Activated T-cell treated with anti-CD3 and anti-CD28 coated beads for 48 hours (primary cell): ENCODE results near the gene TIPRL.

Source experiments
- DNase-seq: peaks from one replicate; pipeline ENCODE4 v3.0.0-alpha.2; 2020; ENCODE audit warnings: low read depth

Gene TIPRL

DNA sequence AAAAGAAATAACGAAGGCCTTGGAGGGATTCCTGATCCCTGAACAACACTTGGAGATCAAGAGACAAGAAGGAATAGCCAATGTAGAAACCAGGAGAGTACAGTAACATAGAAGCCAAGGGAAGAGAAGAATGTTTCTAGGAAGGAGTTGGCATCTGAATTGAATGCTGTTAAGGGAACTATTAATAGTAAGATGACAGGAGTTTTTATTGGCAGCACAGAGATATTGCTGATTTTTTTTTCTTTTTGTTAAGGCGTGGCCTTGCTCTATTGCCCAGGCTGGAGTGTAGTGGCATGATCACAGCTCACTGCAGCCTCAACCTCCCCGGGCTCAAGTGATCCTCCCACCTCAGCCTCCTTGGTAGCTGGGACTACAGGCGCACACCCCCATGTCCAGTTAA, 37.4 kb downstream of the TIPRL start:
- DNase-seq, result no peak

DNA sequence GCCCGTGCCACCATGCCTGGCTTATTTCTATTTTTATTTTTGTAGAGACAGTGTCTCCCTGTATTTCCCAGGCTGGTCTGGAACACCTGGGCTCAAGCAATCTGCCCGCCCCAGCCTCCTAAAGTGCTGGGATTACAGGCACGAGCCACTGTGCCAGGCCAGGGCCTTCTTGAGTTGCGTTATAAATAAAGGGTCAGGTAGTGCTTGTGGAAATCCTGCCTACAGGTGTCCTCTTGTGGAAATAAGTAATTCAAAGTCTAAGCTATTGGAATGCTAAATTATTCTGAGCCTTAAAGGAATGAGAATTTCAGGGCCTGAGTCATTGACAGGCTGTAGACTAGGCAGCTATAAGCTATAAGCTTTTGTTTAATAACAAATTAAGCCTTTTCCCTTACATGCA, 38.9 kb downstream of the TIPRL start:
- DNase-seq, result no peak

DNA sequence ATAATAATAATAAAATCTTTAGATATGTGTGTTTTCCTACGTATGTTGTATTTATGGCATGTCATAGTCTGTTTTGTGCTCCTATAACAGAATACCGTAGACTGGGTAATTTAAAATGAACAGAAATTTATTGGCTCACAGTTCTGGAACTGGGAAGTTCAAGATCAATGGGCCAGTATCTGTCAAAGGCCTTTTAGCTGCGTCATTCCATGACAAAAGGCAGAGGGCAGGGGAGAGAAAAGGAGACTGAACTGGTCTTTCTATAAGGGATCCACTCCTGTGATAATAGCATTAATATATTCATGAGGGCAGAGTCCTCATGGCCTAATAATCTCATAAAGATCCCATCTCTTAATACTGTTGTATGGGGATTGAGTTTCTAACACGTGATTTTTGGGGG, 39.9 kb downstream of the TIPRL start:
- no peak for DNase-seq

DNA sequence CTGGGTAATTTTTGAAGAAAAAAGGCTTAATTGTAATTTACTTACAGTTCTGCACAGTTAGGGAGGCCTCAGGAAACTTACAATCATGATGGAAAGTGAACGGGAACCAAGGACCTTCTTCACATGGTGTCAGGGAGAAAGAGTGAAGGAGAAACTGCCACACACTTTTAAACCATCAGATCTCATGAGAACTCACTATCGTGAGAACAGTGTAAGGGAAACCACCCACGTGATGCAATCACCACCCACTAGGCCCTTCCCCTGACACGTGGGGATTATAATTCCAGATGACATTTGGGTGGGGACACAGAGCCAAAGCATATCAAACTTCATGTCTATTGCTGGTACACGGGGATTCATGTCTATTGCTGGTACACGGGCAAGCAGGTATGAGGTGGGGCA, 41.7 kb downstream of the TIPRL start:
- DNase-seq, result no peak

DNA sequence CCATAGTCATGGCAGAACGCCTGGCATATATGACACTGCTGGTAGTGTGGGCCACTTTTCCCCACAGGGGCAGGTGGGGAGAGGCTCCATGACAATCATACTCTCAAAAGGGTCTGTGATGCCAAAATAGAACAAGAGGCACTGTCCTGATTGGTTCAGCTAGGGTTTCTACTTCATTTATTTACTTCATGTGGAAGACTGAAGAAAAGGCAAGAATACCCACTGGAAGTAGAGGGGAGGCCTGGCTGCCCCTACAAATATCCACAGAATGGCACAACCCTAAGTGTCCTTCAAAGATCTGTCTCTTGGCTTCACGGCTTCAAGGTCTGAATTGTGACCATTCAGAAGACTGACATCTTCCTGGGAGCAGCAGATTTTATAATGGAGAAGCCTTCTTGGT, 42.5 kb downstream of the TIPRL start:
- DNase-seq, result no peak

DNA sequence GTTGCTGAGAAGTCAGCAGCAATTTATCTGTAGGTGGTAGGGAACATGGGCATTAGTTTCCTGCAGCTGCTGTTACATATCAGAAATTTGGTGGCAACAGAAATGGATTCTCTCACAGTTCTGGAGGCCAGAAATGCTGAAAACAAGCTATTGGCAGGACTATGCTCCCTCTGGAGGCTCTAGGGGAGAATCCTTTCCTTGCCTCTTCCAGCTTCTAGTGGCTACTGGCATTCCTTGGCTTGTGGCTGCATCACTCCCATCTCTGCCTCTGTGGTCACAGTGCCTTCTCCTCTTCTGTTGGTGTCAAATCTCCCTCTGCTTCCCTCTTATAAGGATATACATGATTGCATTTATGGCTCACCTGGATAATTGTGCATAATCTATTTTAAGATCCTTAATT, 44.5 kb downstream of the TIPRL start:
- no peak for DNase-seq

DNA sequence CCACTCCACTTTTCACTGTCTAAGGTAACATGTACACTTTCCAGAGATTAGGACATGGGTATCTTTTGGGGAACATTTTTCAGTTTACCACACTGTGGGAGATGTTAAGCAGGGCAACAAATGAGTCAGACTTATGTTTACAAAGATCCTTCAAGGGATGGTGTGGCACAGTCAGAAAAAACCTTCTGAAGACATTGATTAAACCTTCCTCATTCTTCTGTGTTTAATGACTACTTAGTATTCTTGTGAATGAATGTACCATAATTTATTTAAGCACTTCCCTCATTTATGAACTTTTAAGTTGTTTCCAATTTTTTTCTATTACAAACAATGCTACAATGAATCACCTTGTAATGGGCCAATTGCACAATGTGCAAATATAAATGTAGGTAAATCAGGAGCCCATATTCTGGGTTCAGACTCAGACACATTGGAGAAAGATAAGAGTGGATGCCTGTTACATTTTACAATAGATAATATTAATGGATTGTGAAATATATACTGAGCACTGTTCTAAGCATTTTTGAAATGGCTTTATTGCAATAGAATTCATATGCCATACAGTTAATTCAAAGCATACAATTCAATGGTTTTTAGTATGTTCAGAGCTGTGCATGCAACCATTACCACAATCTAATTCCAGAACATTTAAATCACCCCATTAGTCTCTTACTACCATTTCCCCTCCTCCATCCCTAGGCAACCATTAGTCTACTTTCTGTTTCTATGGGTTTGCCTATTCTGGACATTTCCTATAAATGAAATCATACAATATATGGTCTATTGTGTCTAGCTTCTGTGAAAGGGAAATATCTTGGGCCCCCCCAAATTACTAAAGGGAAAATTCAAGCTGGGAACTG, 45.1 kb downstream of the TIPRL start:
- no peak for DNase-seq

DNA sequence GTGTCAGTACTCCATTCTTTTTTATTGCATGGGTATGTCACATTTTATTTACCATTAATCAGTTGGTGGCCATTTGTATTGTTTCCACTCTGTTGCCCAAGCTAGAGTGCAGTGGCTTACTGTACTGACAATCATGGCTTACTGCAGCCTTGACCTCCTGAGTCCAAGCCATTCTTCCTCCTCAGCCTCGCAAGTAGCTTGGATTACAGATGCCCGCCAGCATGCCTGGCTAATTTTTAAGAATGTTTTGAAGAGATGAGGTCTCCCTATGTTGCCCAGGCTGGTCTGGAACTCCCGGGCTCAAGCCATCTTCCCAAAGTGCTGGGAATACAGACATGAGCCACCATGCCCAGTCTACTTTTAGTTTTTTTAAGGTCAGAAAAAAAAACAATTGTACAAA, 46.2 kb downstream of the TIPRL start:
- DNase-seq, result no peak

DNA sequence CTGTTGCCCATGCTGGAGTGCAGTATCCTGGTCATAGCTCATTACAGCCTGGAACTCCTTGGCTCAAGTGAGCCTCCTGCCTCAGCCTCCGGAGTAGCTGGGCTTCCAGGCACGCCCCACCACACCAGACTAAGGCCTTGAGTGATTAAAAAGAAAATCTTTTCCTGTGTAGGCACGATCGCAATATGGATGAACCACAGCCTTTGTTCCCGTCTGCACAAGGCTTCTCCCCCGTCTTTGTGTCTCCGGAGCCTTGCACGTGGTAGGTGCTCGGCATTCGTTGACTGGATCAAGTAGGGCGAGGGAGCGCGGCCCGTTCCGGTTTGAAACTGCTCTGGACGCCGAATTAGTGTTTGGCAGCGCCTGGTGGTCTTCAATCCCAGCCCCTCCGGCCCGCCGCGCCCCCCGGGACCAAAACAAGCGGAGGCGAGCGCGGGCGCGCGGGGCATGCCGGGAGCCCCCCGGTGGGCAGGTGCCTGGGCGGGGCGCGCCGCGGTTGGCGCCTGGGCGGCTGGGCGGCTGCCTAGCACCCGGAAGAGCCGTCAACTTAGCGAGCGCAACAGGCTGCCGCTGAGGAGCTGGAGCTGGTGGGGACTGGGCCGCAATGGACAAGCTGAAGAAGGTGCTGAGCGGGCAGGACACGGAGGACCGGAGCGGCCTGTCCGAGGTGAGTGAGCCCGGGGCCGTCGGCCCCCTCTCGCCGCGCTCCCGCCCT, 46.9 kb downstream of the TIPRL start, which contains the start of gene SFT2D2:
SFT2D2 (plus strand) TSS at position 529 of the 715 bp plus-strand sequence; CDS start at position 605, 76 bp downstream.
- DNase-seq, result peak; percentile 80

DNA sequence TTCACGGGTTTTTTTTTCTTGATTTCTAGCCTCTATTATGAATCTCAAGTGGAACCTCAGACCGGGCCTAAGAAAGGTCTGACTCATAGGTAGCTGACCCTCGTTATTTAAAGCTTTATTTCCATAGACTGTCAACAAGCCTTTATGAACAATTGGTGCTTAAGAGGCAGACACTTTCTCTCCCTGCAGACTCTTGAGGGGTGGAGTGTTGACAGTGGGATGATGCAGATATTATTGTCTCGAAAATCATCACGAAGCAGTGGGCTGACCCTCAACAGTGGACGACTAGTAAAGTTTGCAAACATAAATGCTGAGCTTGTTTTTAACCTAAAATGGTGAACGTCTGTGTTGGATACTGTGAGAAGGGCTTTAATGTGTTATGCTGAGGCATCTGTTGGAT, 48.9 kb downstream of the TIPRL start:
- DNase-seq, result no peak

DNA sequence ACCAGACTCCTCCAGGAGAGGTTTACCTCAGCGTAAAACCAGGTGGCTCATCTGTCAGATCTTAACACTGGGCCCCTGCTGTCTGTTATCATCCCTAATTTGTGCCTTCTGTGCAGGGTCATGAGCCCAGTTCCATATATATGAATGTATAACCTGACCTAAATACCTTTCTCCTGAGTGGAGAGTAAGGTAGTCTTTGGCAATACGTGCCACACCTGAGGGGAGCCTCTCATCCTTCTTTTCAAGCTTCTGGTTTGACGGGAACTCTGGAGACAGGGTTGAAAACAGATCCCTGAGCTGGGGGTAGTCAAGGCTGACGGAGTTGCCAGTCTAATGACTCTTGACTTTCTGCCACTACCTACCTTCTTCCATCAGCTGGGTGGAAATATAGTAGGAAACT, 51.1 kb downstream of the TIPRL start:
- DNase-seq, result no peak

DNA sequence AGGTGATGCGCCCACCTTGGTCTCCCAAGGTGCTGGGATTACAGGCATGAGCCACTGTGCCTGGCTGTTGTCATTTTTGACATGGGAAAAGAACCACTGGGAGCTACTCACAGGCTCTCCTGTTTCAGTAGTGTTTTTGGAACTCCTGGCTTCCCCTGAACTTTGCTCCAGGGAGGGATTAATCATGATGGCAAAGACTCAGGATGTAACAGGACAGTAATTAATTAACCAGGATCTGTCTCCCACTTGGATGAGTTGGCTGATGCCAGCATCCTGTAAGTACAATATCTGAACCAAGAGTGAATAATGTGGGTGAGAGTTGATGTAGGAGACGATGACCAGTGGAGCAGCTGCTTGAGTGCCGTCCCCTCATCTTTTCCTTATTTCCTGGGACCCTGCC, 51.9 kb downstream of the TIPRL start:
- DNase-seq, result no peak

DNA sequence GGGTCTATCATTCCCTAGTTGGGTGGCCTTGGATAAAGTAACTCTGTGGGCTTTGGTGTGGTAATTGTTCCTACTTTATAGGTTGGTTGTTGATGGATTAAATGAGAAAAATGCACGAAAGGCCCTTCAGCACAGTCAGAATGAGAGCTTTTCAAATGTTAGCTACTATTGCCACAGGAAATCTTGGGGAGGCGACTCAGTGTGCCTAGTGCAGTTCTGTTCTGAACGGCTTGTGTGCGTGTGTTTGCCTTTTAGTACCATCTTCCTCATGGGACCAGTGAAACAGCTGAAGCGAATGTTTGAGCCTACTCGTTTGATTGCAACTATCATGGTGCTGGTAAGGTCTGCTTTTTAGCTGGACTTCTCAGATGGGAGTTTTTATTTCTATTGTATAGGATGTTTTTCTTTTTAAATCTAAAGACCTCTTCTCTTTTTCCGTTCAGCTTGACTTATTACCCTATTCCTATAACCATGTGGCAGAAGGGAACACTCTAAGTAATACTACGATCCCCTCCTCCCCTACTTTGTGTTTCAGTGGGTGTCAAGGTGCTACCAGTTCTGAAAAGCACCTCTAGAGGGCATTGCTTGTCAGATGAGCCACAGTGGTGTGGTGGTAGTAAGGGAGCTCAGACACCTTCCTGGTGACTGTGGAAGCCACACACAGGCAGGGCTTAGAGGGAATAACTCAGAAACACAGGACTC, 56.2 kb downstream of the TIPRL start:
- DNase-seq, result peak; percentile 32

DNA sequence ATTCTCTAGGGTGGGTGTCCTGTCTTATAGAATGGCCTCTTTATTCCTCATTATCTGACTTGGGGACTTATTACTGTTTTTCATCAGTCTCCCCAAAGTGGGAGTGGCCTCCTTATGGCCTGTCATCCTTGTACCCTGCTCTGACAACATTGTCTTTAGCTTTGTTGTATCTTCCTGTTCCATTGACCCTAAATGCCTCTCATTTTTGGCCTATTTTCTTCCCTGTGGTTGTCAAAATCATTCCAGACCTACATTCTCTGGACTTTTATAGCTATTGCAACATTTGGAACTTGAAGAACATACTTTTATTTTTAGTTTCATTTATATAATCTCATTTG, 56.8 kb downstream of the TIPRL start:
- no peak for DNase-seq

DNA sequence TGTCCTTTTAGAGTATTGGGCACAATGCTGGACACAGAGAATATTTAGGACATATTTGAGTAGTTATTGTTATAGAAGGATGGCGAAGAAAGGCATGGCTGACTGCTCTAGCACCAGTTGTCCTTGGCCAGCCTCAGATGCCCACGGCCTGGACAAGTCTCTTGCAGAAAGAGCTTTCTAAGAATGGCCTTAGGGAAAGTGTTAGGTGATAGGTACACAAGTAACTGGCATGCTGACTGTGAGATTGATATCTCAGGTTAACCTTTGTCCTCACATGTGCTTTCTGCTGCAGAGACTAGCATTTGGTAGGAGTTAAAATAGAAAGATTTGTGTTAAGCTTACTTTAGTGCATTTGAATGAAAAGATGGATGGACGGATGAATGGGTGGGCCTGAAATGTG, 57.2 kb downstream of the TIPRL start:
- no peak for DNase-seq

DNA sequence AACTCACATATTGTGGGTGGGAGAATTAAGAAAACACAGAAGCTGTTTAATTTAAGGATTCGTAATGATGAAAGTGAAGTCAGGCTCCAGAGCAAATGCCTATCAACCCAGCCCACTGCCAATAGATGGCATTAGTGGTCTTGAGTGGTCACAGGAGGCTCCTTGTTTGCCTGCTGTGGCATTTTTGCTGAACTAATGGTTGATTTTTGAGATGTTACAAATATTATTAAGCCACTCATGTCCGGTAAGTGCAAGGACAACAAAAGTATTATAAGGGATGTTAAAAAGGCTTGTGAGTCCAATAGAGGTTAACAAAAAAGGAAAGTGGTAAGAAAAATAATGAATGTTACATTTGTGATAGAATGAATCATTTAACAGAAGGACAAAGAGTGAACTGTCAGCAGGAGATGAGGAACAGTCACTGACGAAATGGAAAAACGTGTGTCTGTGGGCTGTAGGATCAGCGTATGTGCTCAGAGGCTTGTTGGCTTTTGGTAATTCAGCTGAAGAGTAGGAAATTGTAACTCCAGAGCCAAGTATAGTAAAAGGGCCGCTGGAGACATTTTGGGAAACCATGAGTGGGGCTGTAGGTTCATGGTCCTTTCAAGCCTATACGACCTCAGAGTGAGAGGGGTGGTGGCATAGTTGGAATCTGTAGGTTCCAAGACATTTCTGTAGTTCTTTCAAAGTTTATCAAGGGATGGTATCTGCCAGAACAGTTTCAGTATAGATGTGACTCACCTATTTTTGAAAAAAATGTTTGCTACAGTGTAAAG, 58.3 kb downstream of the TIPRL start:
- DNase-seq, result peak; percentile 27

DNA sequence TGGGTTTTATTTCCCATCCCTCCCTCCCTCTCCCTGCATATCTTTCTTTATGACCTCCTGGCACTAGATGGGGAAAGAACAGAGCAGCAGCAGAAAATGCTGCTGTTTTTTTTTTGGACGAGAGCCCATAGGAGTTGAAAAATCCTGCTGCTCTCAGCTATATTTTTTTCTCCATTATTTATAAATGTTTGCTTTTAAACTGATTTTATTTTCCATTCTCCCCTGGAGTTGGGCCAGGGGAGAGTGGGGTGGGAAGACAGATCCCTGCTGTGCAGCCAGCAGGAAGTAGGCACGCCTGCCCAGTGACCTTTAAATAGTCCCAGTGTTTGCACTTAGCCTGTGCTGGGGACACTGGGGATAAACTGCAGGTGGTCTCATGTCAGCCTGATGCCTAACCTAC, 64.4 kb downstream of the TIPRL start:
- DNase-seq, result no peak

DNA sequence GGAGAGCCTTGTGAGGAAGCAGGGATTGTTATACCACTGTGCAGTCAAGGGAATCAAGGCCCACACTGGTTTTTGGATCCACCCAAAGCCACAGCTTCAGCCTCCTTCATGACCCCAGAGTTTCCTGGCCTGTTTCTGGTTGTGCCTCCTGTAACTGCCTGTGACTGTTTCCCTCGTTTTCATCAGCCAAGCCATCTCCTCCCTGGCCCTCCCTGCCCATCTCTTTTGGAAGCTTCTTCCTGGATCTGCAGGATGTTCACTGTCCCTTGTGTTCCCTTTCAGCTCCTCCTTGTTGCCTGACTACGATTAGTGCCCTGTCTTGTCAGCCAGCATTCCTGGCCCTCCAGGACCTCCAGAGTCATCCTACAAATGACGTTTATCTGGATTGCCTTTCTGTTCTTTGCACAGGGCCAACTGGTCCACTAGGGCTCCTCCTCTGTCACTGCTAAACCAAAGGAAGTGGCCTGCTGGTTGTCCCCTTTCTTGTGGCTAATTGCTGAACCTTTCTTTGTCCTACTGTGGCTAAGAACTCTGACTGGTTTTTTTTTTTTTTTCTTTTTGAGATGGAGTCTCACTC, 65.0 kb downstream of the TIPRL start:
- no peak for DNase-seq

DNA sequence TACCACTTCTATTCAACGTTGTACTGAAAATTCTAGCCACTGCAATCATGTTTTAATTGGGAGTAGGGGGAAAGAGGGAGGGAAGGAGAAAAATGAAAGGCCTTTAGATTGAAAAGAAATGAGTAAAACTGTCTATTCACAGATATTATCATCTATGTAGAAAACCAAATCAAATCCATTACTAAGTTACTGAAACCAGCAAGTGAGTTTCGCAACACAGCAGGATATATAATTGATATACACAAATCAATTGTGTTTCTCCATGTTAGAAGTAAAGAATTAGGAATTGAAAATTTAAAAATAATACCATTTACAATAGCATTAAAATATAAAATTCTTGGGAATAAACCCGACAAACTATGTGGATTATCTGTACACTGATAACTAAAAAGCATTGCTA, 66.3 kb downstream of the TIPRL start:
- DNase-seq, result no peak

DNA sequence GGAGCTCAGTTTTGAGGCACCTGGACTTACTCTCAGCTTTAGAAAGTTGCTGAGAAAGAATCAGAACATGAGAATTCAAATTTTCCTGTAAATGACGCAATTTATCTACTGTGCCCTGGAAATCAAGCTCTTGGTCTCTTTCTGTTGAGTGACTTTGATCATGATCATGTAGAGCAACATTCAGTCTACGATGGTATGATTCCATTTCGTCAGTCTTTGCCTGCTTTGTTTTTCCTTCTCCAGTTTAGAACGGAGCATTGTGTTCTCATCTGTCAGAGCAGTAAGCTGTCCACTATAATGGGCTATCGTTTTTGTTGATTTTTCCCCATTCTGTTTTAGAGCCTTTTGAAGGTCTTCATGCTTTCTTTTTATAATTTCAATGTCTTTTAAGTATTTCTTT, 67.7 kb downstream of the TIPRL start:
- no peak for DNase-seq
